Lung (tissue), 12 donors: ENCODE measurements around the gene MEG3. TPM values are rescaled to one million over a fixed set of nuclear protein-coding genes. Genes with fewer than 3 reads are reported as not detected.

Experiments
- ATAC-seq: fragments of 200-7000 bp; cut with Tn5 transposase; one replicate; pipeline ENCODE4 v1.9.1; 2020; ENCODE audit warnings: moderate number of reproducible peaks; ENCODE audit not compliant: insufficient read depth, low FRiP score
- DNase-seq, 3 donors: peaks; one replicate each; pipeline ENCODE4 v3.0.0-alpha.2; 2013 to 2017
- H3K27ac ChIP-seq, 2 donors: one replicate each; pipeline ENCODE4 v1.5.1; 2013; ENCODE audit warnings: mild to moderate bottlenecking in 2 of 2, moderate library complexity in 2 of 2, control low read depth in 1 of 2, inconsistent platforms in 1 of 2, low read depth in 1 of 2, low read length in 1 of 2
- H3K27me3 ChIP-seq, 3 donors: one replicate each; pipeline ENCODE4 v1.5.1; 2013; ENCODE audit warnings: low read length in 2 of 3; ENCODE audit not compliant: control insufficient read depth in 3 of 3, insufficient read depth in 3 of 3
- H3K36me3 ChIP-seq, 4 donors: one replicate each; pipeline ENCODE4 v1.5.1; 2013; ENCODE audit warnings: low read length in 4 of 4, mild to moderate bottlenecking in 1 of 4, moderate library complexity in 1 of 4; ENCODE audit not compliant: control insufficient read depth in 4 of 4, insufficient read depth in 4 of 4
- H3K4me1 ChIP-seq, 5 donors: one replicate each; pipeline ENCODE4 v1.5.1; 2013; ENCODE audit warnings: low read length in 5 of 5, mild to moderate bottlenecking in 2 of 5, moderate library complexity in 1 of 5; ENCODE audit not compliant: control insufficient read depth in 5 of 5, insufficient read depth in 5 of 5
- H3K4me3 ChIP-seq: one replicate; pipeline ENCODE4 v1.5.1; 2013; ENCODE audit warnings: mild to moderate bottlenecking, control low read depth, moderate library complexity
- H3K9ac ChIP-seq, 2 donors: one replicate each; pipeline ENCODE4 v1.5.1; 2013; ENCODE audit warnings: low read length in 2 of 2, control low read depth in 1 of 2; ENCODE audit not compliant: insufficient read depth in 1 of 2
- H3K9me3 ChIP-seq, 4 donors: one replicate each; pipeline ENCODE4 v1.5.1; 2013; ENCODE audit warnings: low read length in 3 of 4, mild to moderate bottlenecking in 1 of 4, moderate library complexity in 1 of 4; ENCODE audit not compliant: control insufficient read depth in 4 of 4, insufficient read depth in 3 of 4
- CTCF ChIP-seq: IDR thresholded peaks from 2 replicates; pipeline ENCODE4 v1.5.1; 2012; ENCODE audit warnings: mild to moderate bottlenecking; ENCODE audit errors: control extremely low read depth, extremely low read depth
- WGBS, 2 donors: extraction: QIAGEN DNeasy Blood & Tissue Kit; methylation state at CpG; one replicate each; pipeline ENCODE4 v1.1.7; 2013; 5-methylcytosine and 5-hydroxymethylcytosine counted together
- polyA plus RNA-seq, 2 donors: library from polyadenylated mRNA; stranded (reverse); fragments of 200-250 nt; gene quantifications; one replicate each; pipeline ENCODE4 v1.2.1, GENCODE V29; 2013
- total RNA-seq, 2 donors: library from RNA; depleted of rRNA in 1 of 2; stranded (reverse); fragments of >200 nt in 1 of 2; gene quantifications; one replicate each; pipeline ENCODE4 v1.2.1, GENCODE V29; 2014 to 2021
- donor health status: control.
- donor health status: control.
- donor health status: Bipolar disorder and iron deficiency.
- donor health status: healthy.
- donor health status: DM: yes; HTN: yes; CAD: no.

MEG3 gene
- total and polyA plus RNA-seq, 4 donors, result 5.9 to 267 (median 14.8) TPM

GRCh38 chr14:100837805-100838350, 12.0 kb downstream of the MEG3 start:
- TF ChIP-seq CTCF, result no peak
- Histone ChIP-seq H3K4me1 (peaks cover 0 to 26% (median 0%) of the 10 kb centered on the region in 5 donors), H3K9me3 (no peaks in the 10 kb centered on the region), H3K27ac (no peak overlapping the region), H3K27me3 (peaks cover 0 to 1% (median 0%) of the 10 kb centered on the region in 3 donors), H3K36me3 (peaks cover 0 to 4% (median 0%) of the 10 kb centered on the region in 4 donors), H3K9ac (no peak overlapping the region), H3K4me3 (no peak overlapping the region)
- WGBS, 2 donors, result 85 to 98% methylated on average over 8 of the region's 8 CpGs
- no peak for ATAC-seq
- no peak for DNase-seq

- WGBS, 2 donors, result 85 to 90% methylated on average over 14 of the region's 14 CpGs
- Histone ChIP-seq H3K27ac (no peak overlapping the region), H3K4me3 (no peak overlapping the region), H3K9me3 (no peaks in the 10 kb centered on the region), H3K4me1 (peaks cover 0 to 28% (median 0%) of the 10 kb centered on the region in 5 donors), H3K36me3 (peaks cover 0 to 3% (median 0%) of the 10 kb centered on the region in 4 donors), H3K9ac (no peak overlapping the region), H3K27me3 (no peaks in the 10 kb centered on the region)
- ATAC-seq, result no peak
- TF ChIP-seq CTCF, result no peak
- DNase-seq, result no peak
Measured at GRCh38 chr14:100838493-100839314, 12.8 kb downstream of the MEG3 start.

- H3K4me3 ChIP-seq, result no peak overlapping the region
- peaks cover 0 to 3% (median 0%) of the 10 kb centered on the region in 4 donors for H3K36me3 ChIP-seq
- no peak for DNase-seq
- H3K27ac ChIP-seq, result no peak overlapping the region
- H3K9me3 ChIP-seq, result no peaks in the 10 kb centered on the region
- no peaks in the 10 kb centered on the region for H3K27me3 ChIP-seq
- no peak for ATAC-seq
- 74 to 80% methylated on average over 4 of the region's 4 CpGs for WGBS, 2 donors
- TF ChIP-seq CTCF, result no peak
- peaks cover 0 to 28% (median 0%) of the 10 kb centered on the region in 5 donors for H3K4me1 ChIP-seq
- no peak overlapping the region for H3K9ac ChIP-seq
Measured at GRCh38 chr14:100839315-100839585, 13.3 kb downstream of the MEG3 start.
